NCI-H1092 (cell line): ENCODE measurements around the gene RECK.
"Not testable (repeated sequence)": the region's sequence is repeated elsewhere in the genome, so short reads cannot be mapped to it uniquely, and the experiment has no call there.

Experiments
- DNase-seq: peaks from one replicate; lab custom pipeline; 2025; lab: John Stamatoyannopoulos, UW

Gene RECK

GRCh38 chr9:36118201-36118600 lies 81.5 kb downstream of the RECK start:
- DNase-seq, result no peak

DNA sequence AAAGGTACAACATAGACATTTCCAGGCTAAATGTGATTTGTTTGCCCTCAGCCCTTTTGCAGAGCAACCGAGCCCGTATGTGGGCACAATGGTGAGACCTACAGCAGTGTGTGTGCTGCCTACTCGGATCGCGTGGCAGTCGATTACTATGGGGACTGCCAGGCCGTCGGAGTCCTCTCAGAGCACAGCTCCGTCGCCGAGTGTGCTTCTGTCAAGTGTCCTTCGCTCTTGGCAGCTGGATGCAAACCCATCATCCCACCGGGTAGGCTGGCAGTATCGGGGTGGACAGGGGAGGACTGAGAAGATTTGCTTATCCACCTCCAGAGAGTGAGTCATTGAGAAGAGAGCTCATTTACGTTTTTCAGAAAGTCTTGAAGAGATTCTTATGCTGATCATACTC lies 82.0 kb downstream of the RECK start:
- peak; percentile 69 for DNase-seq

DNA sequence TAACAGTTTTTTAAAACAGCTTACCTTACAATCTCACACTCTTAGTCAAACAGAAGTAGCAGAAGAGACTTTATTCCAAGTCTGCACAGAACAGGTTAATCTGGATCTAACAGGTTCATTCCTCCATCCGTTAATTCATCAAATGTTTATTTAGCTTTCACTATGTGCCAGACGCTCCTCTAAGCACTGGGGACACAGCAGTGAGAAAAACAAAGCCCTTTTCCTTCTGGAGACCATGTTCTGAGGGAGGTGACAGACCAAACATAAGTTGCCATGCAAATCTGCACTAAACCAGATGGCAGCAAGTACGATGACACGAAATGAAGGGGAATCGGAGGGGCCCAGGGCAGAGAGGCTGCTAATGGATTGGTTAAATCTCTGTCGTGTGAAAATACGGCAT lies 82.8 kb downstream of the RECK start:
- no peak for DNase-seq

DNA sequence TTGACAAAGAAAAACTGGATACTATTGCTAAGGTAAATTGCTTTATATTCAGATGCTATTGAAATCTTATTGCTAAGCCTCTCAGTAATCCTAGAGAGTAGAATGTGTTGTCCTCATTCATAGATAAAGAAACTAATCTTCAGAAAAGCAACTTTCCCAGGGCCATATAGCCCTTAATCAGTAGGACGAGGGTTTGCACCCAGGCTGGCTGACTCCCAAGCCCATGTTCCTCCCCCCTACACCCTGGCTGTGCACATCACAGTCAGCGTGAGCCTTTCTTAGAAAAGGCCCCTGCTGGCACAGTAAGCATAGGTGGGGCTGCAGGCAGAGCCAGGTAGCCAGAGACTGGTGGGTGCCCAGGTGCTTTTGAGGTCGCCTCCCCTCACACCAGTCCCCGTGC lies 84.0 kb downstream of the RECK start:
- DNase-seq, result no peak

DNA sequence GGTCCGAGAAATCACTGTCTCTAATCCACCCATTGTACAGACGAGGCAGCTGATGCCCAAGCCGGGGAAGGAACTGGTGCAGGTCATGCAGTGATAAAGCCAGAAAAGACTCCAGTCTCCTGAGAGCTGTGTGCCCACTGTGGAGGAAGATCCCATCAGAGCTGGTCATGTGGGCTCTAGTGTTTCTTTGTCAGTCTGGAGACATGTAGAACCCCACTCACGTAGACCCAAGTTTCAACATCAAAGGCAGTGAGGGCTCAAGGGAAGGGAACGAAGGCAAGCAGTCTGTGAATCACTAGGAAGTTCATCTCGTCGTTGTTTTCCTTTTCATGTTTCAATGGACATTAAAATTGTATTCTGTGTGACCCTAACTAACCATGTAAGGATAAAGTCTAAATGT lies 85.3 kb downstream of the RECK start:
- no peak for DNase-seq

- DNase-seq, result no peak
These were observed 86.8 kb downstream of the RECK start for GRCh38 chr9:36123515-36123914.

GRCh38 chr9:36125062-36125855 lies 88.5 kb downstream of the RECK start:
- no peak for DNase-seq

- no peak for DNase-seq
These were observed 89.5 kb downstream of the RECK start for GRCh38 chr9:36126016-36126730.

GRCh38 chr9:36127652-36128244 lies 91.0 kb downstream of the RECK start:
- no peak for DNase-seq

- DNase-seq, result no peak
These were observed 91.6 kb downstream of the RECK start for GRCh38 chr9:36128349-36128748.

- DNase-seq, result no peak
These were observed 92.4 kb downstream of the RECK start for GRCh38 chr9:36129139-36129538.

DNA sequence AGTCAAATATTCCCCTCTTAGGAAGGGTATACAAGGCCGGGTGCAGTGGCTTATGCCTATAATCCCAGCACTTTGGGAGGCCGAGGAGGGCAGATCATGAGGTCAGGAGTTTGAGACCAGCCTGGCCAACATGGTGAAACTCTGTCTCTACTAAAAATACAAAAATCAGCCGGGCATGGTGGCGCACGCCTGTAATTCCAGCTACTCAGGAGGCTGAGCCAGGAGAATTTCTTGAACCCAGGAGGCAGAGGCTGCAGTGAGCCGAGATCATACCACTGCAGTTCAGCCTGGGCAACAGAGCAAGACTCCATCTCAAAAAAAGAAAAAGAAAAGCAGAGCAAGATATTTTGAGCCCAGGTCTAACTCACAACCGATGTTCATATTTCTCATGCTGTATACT lies 95.0 kb downstream of the RECK start:
- not testable (repeated sequence) for DNase-seq

- DNase-seq, result no peak
These were observed 95.4 kb downstream of the RECK start for GRCh38 chr9:36132086-36132485.

GRCh38 chr9:36134761-36135505 lies 98.2 kb downstream of the RECK start:
- no peak for DNase-seq

- no peak for DNase-seq
These were observed 99.1 kb downstream of the RECK start for GRCh38 chr9:36135741-36136271.

DNA sequence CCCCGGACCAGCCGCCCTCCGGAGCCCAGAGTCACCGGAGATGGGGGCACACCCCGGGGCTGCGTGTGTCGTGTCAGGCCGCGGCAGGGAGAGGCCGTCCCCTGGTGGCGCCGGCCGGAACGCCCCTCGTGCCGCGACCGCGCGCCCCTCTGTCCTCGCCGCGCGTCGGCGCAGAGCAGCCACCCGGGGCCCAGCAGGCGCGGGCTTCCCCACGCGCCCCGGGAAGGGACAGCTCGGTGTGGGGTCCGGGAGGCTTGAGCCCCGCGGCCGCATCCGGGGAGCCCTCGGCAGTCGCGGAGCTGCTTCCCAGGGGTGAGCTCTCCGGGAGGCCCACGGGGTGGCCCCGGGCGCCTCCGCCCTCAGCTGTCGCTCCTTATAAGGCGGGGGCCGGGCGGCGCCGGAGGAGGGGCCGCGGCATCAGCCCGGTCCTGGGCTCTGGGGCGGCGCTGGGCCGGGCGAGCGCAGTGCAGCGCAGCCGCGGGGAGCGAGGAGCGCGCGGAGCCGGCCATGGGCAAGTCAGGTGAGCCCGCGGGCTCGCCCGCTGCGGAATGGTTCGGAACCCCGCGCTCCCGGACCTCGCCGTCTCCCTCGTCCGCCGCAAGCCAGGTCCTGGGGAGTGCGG lies 99.7 kb downstream of the RECK start, which contains the start of gene GLIPR2:
Gene GLIPR2, plus strand, starts transcription at position 462 of the 622 bp plus-strand sequence. Its CDS starts 46 bp downstream, at position 508.
- DNase-seq, result peak; percentile 25

DNA sequence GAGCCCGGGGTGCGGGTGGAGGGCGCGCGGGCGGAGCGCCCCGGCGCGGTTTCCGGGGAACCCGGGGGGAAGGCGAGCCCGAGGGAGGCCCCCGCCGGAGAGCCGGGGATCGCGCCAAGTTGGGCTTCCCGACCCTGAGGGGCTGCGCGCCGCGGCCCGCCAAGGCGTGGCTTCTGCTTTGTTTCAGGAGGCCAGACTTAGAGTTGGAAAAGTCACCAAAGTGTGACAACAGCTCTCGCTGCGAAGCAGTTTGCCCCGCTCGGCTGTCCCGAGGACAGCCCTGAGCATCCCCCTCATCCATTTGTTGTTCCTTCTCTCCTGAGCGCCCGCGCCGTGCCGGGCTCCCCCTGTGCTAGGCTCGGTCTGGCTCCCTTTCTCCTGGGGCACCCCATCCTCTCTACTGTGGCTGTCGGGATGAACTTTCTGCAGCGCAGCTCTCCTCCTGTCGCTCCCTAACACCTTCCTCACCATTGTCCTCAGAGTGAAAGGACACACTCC lies 100.2 kb downstream of the RECK start:
- no peak for DNase-seq

DNA sequence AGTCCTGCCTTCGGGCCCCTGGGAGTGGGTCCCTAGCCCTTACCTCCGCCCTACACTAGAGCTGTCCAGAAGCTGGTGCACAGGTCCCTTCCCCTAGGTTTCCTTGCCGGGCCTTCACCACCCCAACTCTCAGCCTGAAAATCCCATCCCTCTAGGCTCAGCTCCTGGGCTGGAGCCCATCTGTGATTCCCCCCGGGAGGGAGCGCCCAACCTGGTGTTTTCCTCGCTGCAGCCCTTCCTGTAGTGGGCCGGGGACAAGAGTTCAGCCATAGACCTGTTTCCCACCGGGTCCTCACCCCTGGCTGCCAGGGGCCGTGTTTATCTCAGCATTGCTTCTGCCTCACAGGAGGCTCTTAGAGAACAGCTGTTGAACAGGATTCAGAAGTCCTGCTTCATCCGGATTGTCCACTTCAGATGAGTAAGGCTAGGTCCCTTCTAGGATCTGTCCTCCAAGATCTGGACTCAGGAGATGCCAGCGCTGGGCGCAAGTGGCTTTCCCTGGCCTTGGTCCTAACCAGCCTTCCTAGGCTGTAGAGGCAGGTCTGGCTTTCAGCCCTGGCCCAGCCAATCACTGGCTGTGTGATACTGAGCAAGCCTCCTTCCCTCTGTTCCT lies 100.8 kb downstream of the RECK start:
- DNase-seq, result no peak

DNA sequence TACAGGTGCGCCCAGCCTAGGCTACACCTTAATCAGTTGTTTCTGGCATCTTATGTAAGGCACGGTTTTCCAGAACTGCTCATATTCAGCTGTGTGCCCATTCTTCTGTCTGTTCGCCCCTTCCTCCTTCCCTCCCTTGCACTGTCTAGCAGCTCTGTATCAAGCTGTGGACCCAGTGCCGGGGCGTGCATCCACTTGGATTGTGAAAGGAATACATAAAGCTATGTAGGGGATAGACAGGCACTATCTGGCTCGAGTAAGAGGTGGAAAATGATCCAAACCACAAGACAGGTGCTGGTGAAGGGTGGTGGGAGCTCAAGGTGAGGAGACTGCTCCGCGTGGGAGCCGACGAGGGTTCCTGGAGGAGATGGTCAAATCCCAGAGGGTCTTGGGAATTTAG lies 101.8 kb downstream of the RECK start:
- DNase-seq, result no peak

- no peak for DNase-seq
These were observed 102.2 kb downstream of the RECK start for GRCh38 chr9:36138901-36139300.
